Measurements from ENCODE around the gene CELF5. TPM values are rescaled to one million over a fixed set of nuclear protein-coding genes. Genes with fewer than 3 reads are reported as not detected.

CELF5 gene
- total RNA-seq, 1 experiment from 2014 or later = 2.5 TPM

DNA sequence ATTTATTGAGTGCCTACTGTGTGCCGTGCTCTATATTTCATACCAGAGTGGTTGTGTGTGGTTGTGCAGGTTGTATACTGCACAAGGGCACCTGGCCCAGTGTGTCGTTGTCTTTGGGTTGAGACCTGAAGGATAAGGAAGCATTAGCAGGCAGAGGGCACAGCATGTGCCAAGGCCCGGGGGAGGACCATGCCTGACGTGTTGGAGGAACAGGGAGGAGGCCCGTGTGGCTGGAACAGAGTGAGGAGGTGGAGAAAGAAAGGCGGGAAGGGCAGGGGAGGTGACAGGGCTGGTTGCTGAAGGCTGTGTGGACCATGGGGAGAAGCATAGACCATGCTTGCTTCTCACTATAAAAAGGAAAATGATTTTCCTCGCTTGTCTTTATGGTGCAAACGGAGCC is 26.8 kb downstream of the CELF5 start:
- Histone ChIP-seq H3K4me2 (ENCODE audit: low read length) (no peak overlapping the region), H3K27ac (ENCODE audit: low read depth, low read length) (no peak overlapping the region), H3K36me3 (ENCODE audit: control insufficient read depth in 1 of 2, insufficient read depth in 2 of 2, low read length in 2 of 2) (no peaks in the 10 kb centered on the region), H3K9me3 (ENCODE audit: control insufficient read depth in 1 of 2, insufficient read depth in 1 of 2, low read depth in 1 of 2, low read length in 2 of 2) (peaks cover 7 to 13% of the 10 kb centered on the region in 2 experiments; a peak in 2 of 4 replicates), H3K4me3 (replicated peaks in 1 of 2; ENCODE audit: low read depth in 1 of 2, low read length in 2 of 2) (no peak overlapping the region), H3K9ac (ENCODE audit: low read length) (no peak overlapping the region), H3K4me1 (ENCODE audit: control insufficient read depth in 1 of 2, insufficient read depth in 2 of 2, low read length in 2 of 2) (no peaks in the 10 kb centered on the region), H2AFZ (ENCODE audit: low read depth, low read length, poor library complexity, severe bottlenecking) (no peak overlapping the region), H3K27me3 (ENCODE audit: insufficient read depth, low read length) (no peaks in the 10 kb centered on the region), H4K20me1 (ENCODE audit: insufficient read depth) (no peaks in the 10 kb centered on the region), H3K79me2 (ENCODE audit: insufficient read depth, low read length) (no peaks in the 10 kb centered on the region), H3K9me2 (ENCODE audit: insufficient read depth) (no peaks in the 10 kb centered on the region)
- ChIA-PET POLR2A (no interaction called here), CTCF (interaction anchor here (1.0 to 1.9 kb wide), 2 partner anchors 14 to 25 kb away, joined by 3 to 9 read pairs; no protein-coding TSS in a partner anchor), RAD21 (ENCODE audit: low non-redundant PET in 1 of 2, low total read pairs in 2 of 2, uncharacterized antibody in 2 of 2, unreplicated experiment in 2 of 2) (no interaction called here)
- TF ChIP-seq ZBTB33 (IDR thresholded peaks at IDR 0.05; ENCODE audit: extremely low read depth, insufficient replicate concordance, low read length) (no peak), EZH2 (IDR thresholded peaks at IDR 0.05) (no peak), FOSL1 (IDR thresholded peaks at IDR 0.05; ENCODE audit: low read depth) (no peak), POLR2AphosphoS5 (IDR thresholded peaks at IDR 0.05; ENCODE audit: low read depth, low read length) (no peak), MAX (IDR thresholded peaks at IDR 0.05) (no peak), ZNF274 (IDR thresholded peaks at IDR 0.05; ENCODE audit: low read depth, low read length) (no peak), ATF3 (IDR thresholded peaks at IDR 0.05) (no peak), ELF1 (IDR thresholded peaks at IDR 0.05; ENCODE audit: borderline replicate concordance, low read depth) (no peak), POLR2A (IDR thresholded peaks at IDR 0.05; ENCODE audit: borderline replicate concordance, extremely low read depth, insufficient read depth, insufficient read length) (no peak), CEBPB (IDR thresholded peaks at IDR 0.05; ENCODE audit: low read depth) (no peak)
- DNase-seq (ENCODE audit: low read depth, low spot score) (no peak), ATAC-seq (no peak)
- intact Hi-C loops (cut with micrococcal nuclease) = no loop called here
- no TSS peak for BruUV-seq (replicated peaks)

Data from HCT116 (cell line).